DND-41 (cell line): Measurements from ENCODE around the gene TRIM31.
A peak's percentile ranks its signal among the peaks of the same experiment; 100 is the strongest.

Source experiments
- ATAC-seq: fragments of 200-7000 bp; cut with Tn5 transposase; 3 replicates; pipeline ENCODE4 v1.9.1; 2021; ENCODE audit warnings: low read depth; ENCODE audit not compliant: insufficient read depth
- DNase-seq: peaks from one replicate; pipeline ENCODE4 v3.0.0-alpha.2; 2020
- H2AFZ ChIP-seq: 2 replicates; pipeline ENCODE4 v1.6.0; 2012; ENCODE audit warnings: low read depth, low read length
- H3K27ac ChIP-seq: 2 replicates; pipeline ENCODE4 v1.5.1; 2012; ENCODE audit warnings: low read length, inconsistent platforms
- H3K27me3 ChIP-seq: fragments of 200-600 bp; sonication (generic); 2 replicates; pipeline ENCODE4 v1.6.0; 2012; ENCODE audit warnings: low read length, mild to moderate bottlenecking, inconsistent platforms; ENCODE audit not compliant: insufficient read depth, poor library complexity
- H3K36me3 ChIP-seq: 2 replicates; pipeline ENCODE4 v1.5.1; 2012; ENCODE audit warnings: low read length, inconsistent platforms; ENCODE audit not compliant: insufficient read depth
- H3K4me1 ChIP-seq: 2 replicates; pipeline ENCODE4 v1.5.1; 2012; ENCODE audit warnings: mild to moderate bottlenecking, low read length; ENCODE audit not compliant: insufficient read depth
- H3K4me2 ChIP-seq: 2 replicates; pipeline ENCODE4 v1.6.0; 2012; ENCODE audit warnings: mild to moderate bottlenecking, moderate library complexity, low read length, inconsistent platforms; ENCODE audit not compliant: insufficient read depth
- H3K4me3 ChIP-seq, 2 experiments: fragments of 200-600 bp in 1 of 2; shearing (Covaris generic) in 1 of 2; 2 replicates each; pipeline ENCODE4 v1.5.1; 2012 to 2016; ENCODE audit warnings: inconsistent platforms in 2 of 2, low read length in 2 of 2, mild to moderate bottlenecking in 2 of 2, low read depth in 1 of 2, moderate library complexity in 1 of 2
- H3K79me2 ChIP-seq: 2 replicates; pipeline ENCODE4 v1.6.0; 2012; ENCODE audit warnings: low read length, inconsistent platforms; ENCODE audit not compliant: insufficient read depth
- H3K9ac ChIP-seq: 2 replicates; pipeline ENCODE4 v1.6.0; 2012; ENCODE audit warnings: low read depth, mild to moderate bottlenecking, inconsistent platforms, low read length, moderate library complexity
- H3K9me3 ChIP-seq: 2 replicates; pipeline ENCODE4 v1.5.1; 2012; ENCODE audit warnings: low read length, moderate library complexity, mild to moderate bottlenecking, inconsistent platforms; ENCODE audit not compliant: insufficient read depth, severe bottlenecking
- H4K20me1 ChIP-seq: 2 replicates; pipeline ENCODE4 v1.6.0; 2012; ENCODE audit warnings: low read length; ENCODE audit not compliant: insufficient read depth
- EZH2 ChIP-seq: IDR thresholded peaks from 3 replicates; pipeline ENCODE4 v1.6.1; 2012; ENCODE audit warnings: borderline replicate concordance, low read depth, mild to moderate bottlenecking, moderate library complexity, low read length, inconsistent platforms; ENCODE audit not compliant: severe bottlenecking
- TF ChIP-seq, protein P1 (sequence below): IDR thresholded peaks from 2 replicates; pipeline ENCODE4 v1.5.1; 2012; ENCODE audit warnings: borderline replicate concordance, low read length, moderate library complexity, mild to moderate bottlenecking; ENCODE audit not compliant: poor library complexity, severe bottlenecking; ENCODE audit errors: extremely low read depth

Gene TRIM31

DNA sequence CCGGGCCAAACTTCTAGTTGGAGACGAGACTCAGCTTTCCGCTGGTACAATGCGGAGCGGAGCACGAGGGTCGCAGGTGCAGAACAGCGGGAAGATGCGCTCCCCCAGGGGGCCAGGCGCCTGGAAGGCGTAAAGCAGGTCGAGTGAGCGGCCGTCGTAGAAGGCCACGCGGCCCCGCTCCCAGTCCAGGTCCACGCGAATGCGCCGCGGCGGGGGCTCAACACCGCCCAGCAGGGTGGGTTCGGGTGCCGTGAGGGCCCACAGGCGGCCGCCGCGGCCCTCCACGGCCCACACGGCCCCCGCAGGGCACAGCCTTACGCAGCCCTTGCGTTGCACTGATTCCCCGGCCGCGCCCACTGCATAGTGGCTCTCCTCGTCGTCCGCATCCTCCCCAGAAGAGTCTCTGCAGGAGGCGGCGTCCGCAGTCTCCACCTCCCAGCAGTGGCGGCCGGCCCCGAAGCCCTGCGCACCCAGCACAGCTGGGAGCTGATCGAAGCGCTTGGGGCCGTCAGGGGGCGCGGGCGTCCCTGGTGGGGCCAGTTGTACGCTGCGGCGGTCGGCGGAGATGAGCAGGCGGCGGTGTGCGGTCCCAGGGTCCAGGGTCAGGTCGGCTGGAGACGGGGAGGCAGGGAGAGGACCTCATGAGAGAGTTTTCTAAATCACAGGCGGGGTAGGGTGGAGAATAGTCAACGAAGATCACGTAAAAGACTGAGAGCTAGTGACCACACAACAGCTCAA is 41.6 kb downstream of the TRIM31 start:
- peaks cover 25% of the 10 kb centered on the region for H3K4me1 ChIP-seq
- DNase-seq (no peak), ATAC-seq (no peak)
- peaks cover 20% of the 10 kb centered on the region for H3K36me3 ChIP-seq
- no peak overlapping the region for H3K27ac ChIP-seq
- no peak overlapping the region for H2AFZ ChIP-seq
- H3K27me3 ChIP-seq, result no peaks in the 10 kb centered on the region
- TF ChIP-seq EZH2, result no peak
- TF ChIP-seq, protein P1, sequence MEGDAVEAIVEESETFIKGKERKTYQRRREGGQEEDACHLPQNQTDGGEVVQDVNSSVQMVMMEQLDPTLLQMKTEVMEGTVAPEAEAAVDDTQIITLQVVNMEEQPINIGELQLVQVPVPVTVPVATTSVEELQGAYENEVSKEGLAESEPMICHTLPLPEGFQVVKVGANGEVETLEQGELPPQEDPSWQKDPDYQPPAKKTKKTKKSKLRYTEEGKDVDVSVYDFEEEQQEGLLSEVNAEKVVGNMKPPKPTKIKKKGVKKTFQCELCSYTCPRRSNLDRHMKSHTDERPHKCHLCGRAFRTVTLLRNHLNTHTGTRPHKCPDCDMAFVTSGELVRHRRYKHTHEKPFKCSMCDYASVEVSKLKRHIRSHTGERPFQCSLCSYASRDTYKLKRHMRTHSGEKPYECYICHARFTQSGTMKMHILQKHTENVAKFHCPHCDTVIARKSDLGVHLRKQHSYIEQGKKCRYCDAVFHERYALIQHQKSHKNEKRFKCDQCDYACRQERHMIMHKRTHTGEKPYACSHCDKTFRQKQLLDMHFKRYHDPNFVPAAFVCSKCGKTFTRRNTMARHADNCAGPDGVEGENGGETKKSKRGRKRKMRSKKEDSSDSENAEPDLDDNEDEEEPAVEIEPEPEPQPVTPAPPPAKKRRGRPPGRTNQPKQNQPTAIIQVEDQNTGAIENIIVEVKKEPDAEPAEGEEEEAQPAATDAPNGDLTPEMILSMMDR, result no peak
- no peaks in the 10 kb centered on the region; the same call in 1 of the 2 replicates for H4K20me1 ChIP-seq
- H3K4me2 ChIP-seq, result no peak overlapping the region
- H3K9ac ChIP-seq, result no peak overlapping the region
- H3K4me3 ChIP-seq, result no peak overlapping the region
- peaks cover 17% of the 10 kb centered on the region for H3K79me2 ChIP-seq
- no peaks in the 10 kb centered on the region for H3K9me3 ChIP-seq

GRCh38 chr6:30067460-30068139 is 45.3 kb downstream of the TRIM31 start:
- H3K4me3 ChIP-seq, result peak overlapping the region; percentile 70 to 86
- H3K9me3 ChIP-seq, result no peaks in the 10 kb centered on the region
- peaks cover 30% of the 10 kb centered on the region for H3K79me2 ChIP-seq
- peaks cover 39% of the 10 kb centered on the region for H3K36me3 ChIP-seq
- H3K27me3 ChIP-seq, result no peaks in the 10 kb centered on the region
- peak overlapping the region; percentile 91 for H3K4me2 ChIP-seq
- peak overlapping the region; percentile 71 for H3K9ac ChIP-seq
- no peak for ATAC-seq
- H3K27ac ChIP-seq, result peak overlapping the region; percentile 83
- H2AFZ ChIP-seq, result peak overlapping the region; percentile 87
- no peaks in the 10 kb centered on the region; the same call in 1 of the 2 replicates for H4K20me1 ChIP-seq
- TF ChIP-seq EZH2, result no peak
- TF ChIP-seq, protein P1, result no peak
- no peak for DNase-seq
- peaks cover 47% of the 10 kb centered on the region for H3K4me1 ChIP-seq

DNA sequence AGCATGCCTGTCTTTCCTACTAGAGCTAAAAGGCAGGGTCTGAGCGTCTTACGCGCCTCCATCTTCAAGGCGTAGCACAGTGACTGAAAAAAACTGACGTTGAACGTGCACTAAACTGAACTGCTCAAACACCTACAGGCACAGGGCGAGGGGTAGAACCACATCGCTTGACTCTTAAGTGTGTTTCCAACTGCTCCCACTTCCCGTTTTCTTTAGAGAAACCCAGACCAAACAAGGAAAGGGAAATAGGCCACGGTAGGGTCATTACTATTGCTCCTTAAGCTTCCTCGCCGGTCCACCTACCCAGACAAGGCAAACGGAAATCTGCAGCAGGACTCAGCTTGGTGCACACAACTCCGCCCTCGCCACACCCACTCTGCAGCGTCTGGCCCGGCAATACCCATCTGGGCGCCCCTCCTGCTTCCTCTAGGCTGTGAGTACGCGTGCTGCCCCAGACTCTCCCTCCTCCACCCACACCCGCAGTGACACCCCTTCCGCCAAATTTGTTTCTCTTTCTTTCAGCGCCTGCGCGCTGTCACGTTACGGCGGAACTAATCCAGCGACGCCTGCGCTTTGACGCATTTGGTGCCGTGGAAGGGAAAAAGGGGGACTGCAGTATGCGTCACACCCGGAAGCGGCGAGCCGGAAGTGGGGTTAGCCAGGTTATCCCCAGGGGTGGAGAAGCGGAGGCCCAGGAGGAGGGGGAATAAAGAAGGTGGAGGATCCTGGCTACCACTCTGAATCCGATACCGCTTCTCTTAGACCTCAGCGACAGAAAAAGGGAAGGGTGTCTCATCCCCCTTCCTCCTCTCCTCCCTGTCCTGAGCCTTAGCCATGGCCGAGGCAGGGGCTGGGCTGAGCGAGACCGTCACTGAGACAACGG is 46.1 kb downstream of the TRIM31 start, which contains the start of gene PPP1R11:
PPP1R11 (plus strand) TSS at position 622 of the 883 bp plus-strand sequence; CDS start at position 835, 213 bp downstream.
- TF ChIP-seq EZH2, result no peak
- TF ChIP-seq, protein P1, result no peak
- H3K4me1 ChIP-seq, result peaks cover 55% of the 10 kb centered on the region
- peak; percentile 97 for ATAC-seq
- peak within 1 kb of the TSS; percentile 71 for H3K9ac ChIP-seq
- peak within 1 kb of the TSS; percentile 87 for H2AFZ ChIP-seq
- DNase-seq, result peak; percentile 100
- peak within 1 kb of the TSS; percentile 70 to 86 for H3K4me3 ChIP-seq
- peak within 1 kb of the TSS; percentile 91 for H3K4me2 ChIP-seq
- peak within 1 kb of the TSS; percentile 92 for H3K27ac ChIP-seq
- H3K27me3 ChIP-seq, result no peaks in the 10 kb centered on the region
- H3K9me3 ChIP-seq, result no peaks in the 10 kb centered on the region
- no peaks in the 10 kb centered on the region for H4K20me1 ChIP-seq
- peaks cover 37% of the 10 kb centered on the region for H3K79me2 ChIP-seq
- H3K36me3 ChIP-seq, result peaks cover 39% of the 10 kb centered on the region
